Parathyroid adenoma (tissue), 2 donors: Measurements from ENCODE around the gene FREM3.

ENCODE experiments used
- H2AFZ ChIP-seq: fragments of 300-600 bp; sonication (generic); one replicate; pipeline ENCODE4 v1.7.0; 2017; ENCODE audit warnings: antibody characterized with exemption, mild to moderate bottlenecking
- H3K27ac ChIP-seq: fragments of 300-600 bp; sonication (generic); one replicate; pipeline ENCODE4 v1.7.0; 2017
- H3K27me3 ChIP-seq: fragments of 300-600 bp; sonication (generic); one replicate; pipeline ENCODE4 v1.7.0; 2017; ENCODE audit warnings: low read length; ENCODE audit not compliant: control insufficient read depth, insufficient read depth
- H3K36me3 ChIP-seq: fragments of 300-600 bp; sonication (generic); one replicate; pipeline ENCODE4 v1.7.0; 2017; ENCODE audit warnings: low read length; ENCODE audit not compliant: control insufficient read depth, insufficient read depth
- H3K4me1 ChIP-seq: fragments of 300-600 bp; sonication (generic); one replicate; pipeline ENCODE4 v1.7.0; 2017; ENCODE audit warnings: control low read depth
- H3K4me2 ChIP-seq: fragments of 300-600 bp; sonication (generic); one replicate; pipeline ENCODE4 v1.7.0; 2017; ENCODE audit warnings: low read length
- H3K4me3 ChIP-seq: fragments of 300-600 bp; sonication (generic); one replicate; pipeline ENCODE4 v1.7.0; 2017; ENCODE audit warnings: low read depth, low read length
- H3K79me2 ChIP-seq: fragments of 300-600 bp; sonication (generic); one replicate; pipeline ENCODE4 v1.7.0; 2017; ENCODE audit warnings: control low read depth
- H3K9ac ChIP-seq: fragments of 300-600 bp; sonication (generic); one replicate; pipeline ENCODE4 v1.7.0; 2017; ENCODE audit warnings: mild to moderate bottlenecking
- H3K9me3 ChIP-seq: fragments of 300-600 bp; sonication (generic); one replicate; pipeline ENCODE4 v1.7.0; 2017; ENCODE audit warnings: low read length; ENCODE audit not compliant: control insufficient read depth
- CTCF ChIP-seq: fragments of 300-600 bp; sonication (generic); IDR thresholded peaks from one replicate; pipeline ENCODE4 v1.7.0; 2017; ENCODE audit warnings: antibody characterized with exemption, mild to moderate bottlenecking
- donor health status: primary hyperparathyroidism.

FREM3 gene

GRCh38 chr4:143617994-143618679, 82.3 kb downstream of the FREM3 start:
- H3K4me1 ChIP-seq, result no peaks in the 10 kb centered on the region
- no peak overlapping the region for H2AFZ ChIP-seq
- H3K27ac ChIP-seq, result no peak overlapping the region
- no peak overlapping the region for H3K4me2 ChIP-seq
- H3K9me3 ChIP-seq, result no peaks in the 10 kb centered on the region
- no peak for TF ChIP-seq CTCF
- H3K4me3 ChIP-seq, result no peak overlapping the region
- no peaks in the 10 kb centered on the region for H3K36me3 ChIP-seq
- no peaks in the 10 kb centered on the region for H3K27me3 ChIP-seq
- no peaks in the 10 kb centered on the region for H3K79me2 ChIP-seq
- H3K9ac ChIP-seq, result no peak overlapping the region

- H3K9ac ChIP-seq, result no peak overlapping the region
- no peak overlapping the region for H2AFZ ChIP-seq
- no peaks in the 10 kb centered on the region for H3K9me3 ChIP-seq
- no peaks in the 10 kb centered on the region for H3K36me3 ChIP-seq
- no peak for TF ChIP-seq CTCF
- no peak overlapping the region for H3K27ac ChIP-seq
- no peaks in the 10 kb centered on the region for H3K4me1 ChIP-seq
- H3K4me3 ChIP-seq, result no peak overlapping the region
- H3K4me2 ChIP-seq, result no peak overlapping the region
- H3K27me3 ChIP-seq, result no peaks in the 10 kb centered on the region
- no peaks in the 10 kb centered on the region for H3K79me2 ChIP-seq
These were observed 83.7 kb downstream of the FREM3 start for GRCh38 chr4:143616771-143617170.

GRCh38 chr4:143609492-143609891, 91.0 kb downstream of the FREM3 start:
- Histone ChIP-seq H3K4me2 (no peak overlapping the region), H3K36me3 (no peaks in the 10 kb centered on the region), H3K27me3 (no peaks in the 10 kb centered on the region), H3K4me3 (no peak overlapping the region), H3K9me3 (no peaks in the 10 kb centered on the region), H3K79me2 (no peaks in the 10 kb centered on the region), H2AFZ (no peak overlapping the region), H3K27ac (no peak overlapping the region), H3K4me1 (no peaks in the 10 kb centered on the region), H3K9ac (no peak overlapping the region)
- TF ChIP-seq CTCF, result no peak

- Histone ChIP-seq H3K4me1 (no peaks in the 10 kb centered on the region), H2AFZ (no peak overlapping the region), H3K79me2 (no peaks in the 10 kb centered on the region), H3K4me3 (no peak overlapping the region), H3K27me3 (no peaks in the 10 kb centered on the region), H3K9ac (no peak overlapping the region), H3K4me2 (no peak overlapping the region), H3K27ac (no peak overlapping the region), H3K9me3 (no peaks in the 10 kb centered on the region), H3K36me3 (no peaks in the 10 kb centered on the region)
- no peak for TF ChIP-seq CTCF
These were observed 94.0 kb downstream of the FREM3 start for GRCh38 chr4:143606480-143606879.

- Histone ChIP-seq H3K4me3 (no peak overlapping the region), H3K36me3 (no peaks in the 10 kb centered on the region), H3K4me1 (no peaks in the 10 kb centered on the region), H3K4me2 (no peak overlapping the region), H3K9me3 (no peaks in the 10 kb centered on the region), H3K27me3 (no peaks in the 10 kb centered on the region), H2AFZ (no peak overlapping the region), H3K27ac (no peak overlapping the region), H3K79me2 (no peaks in the 10 kb centered on the region), H3K9ac (no peak overlapping the region)
- no peak for TF ChIP-seq CTCF
These were observed 100.6 kb downstream of the FREM3 start for GRCh38 chr4:143599827-143600226.
